Smooth muscle cell (in vitro differentiated cells): ENCODE results near the gene OMA1. TPM values are rescaled to one million over a fixed set of nuclear protein-coding genes. Genes with fewer than 3 reads are reported as not detected.

Experiments used
- DNase-seq: peaks from one replicate; lab custom pipeline; 2025; ENCODE audit not compliant: unreplicated experiment; lab: John Stamatoyannopoulos, UW
- H2AFZ ChIP-seq: fragments of 200-600 bp; sonication (generic); 2 replicates; pipeline ENCODE4 v1.6.0; 2016; ENCODE audit warnings: antibody characterized with exemption, low read depth, mild to moderate bottlenecking
- H3F3A ChIP-seq: fragments of 200-600 bp; sonication (generic); 2 replicates; pipeline ENCODE4 v1.6.0; 2017; ENCODE audit warnings: antibody characterized with exemption, low read depth
- H3K27ac ChIP-seq: fragments of 200-600 bp; sonication (generic); 2 replicates; pipeline ENCODE4 v1.5.1; 2016; ENCODE audit warnings: low read depth, mild to moderate bottlenecking
- H3K27me3 ChIP-seq: fragments of 200-600 bp; sonication (generic); 2 replicates; pipeline ENCODE4 v1.6.1; 2016; ENCODE audit warnings: low read depth, mild to moderate bottlenecking
- H3K36me3 ChIP-seq: fragments of 200-600 bp; sonication (generic); 2 replicates; pipeline ENCODE4 v1.5.1; 2016; ENCODE audit warnings: low read depth
- H3K4me1 ChIP-seq: fragments of 200-600 bp; sonication (generic); 2 replicates; pipeline ENCODE4 v1.5.1; 2016; ENCODE audit warnings: low read depth
- H3K4me2 ChIP-seq: fragments of 200-600 bp; sonication (generic); 2 replicates; pipeline ENCODE4 v1.6.0; 2016; ENCODE audit warnings: mild to moderate bottlenecking
- H3K4me3 ChIP-seq: fragments of 200-600 bp; sonication (generic); 2 replicates; pipeline ENCODE4 v1.5.1; 2016; ENCODE audit warnings: mild to moderate bottlenecking
- H3K79me2 ChIP-seq: fragments of 200-600 bp; sonication (generic); 2 replicates; pipeline ENCODE4 v1.6.0; 2016; ENCODE audit warnings: low read depth, mild to moderate bottlenecking
- H3K9ac ChIP-seq: fragments of 200-600 bp; sonication (generic); 2 replicates; pipeline ENCODE4 v1.6.0; 2016; ENCODE audit warnings: low read depth
- H3K9me3 ChIP-seq: fragments of 200-600 bp; sonication (generic); replicated peaks from 2 replicates; pipeline ENCODE4 v1.5.1; 2016; ENCODE audit warnings: low read depth
- H4K20me1 ChIP-seq: fragments of 200-600 bp; sonication (generic); 2 replicates; pipeline ENCODE4 v1.6.0; 2016; ENCODE audit warnings: low read depth
- WGBS: methylation state at CpG from one replicate; pipeline ENCODE4 v1.1.7; 2016; ENCODE audit warnings: low lambda C conversion rate; 5-methylcytosine and 5-hydroxymethylcytosine counted together
- polyA plus RNA-seq: library from polyadenylated mRNA; unstranded; fragments of >200 nt; fragmentation: Nextera tagmentation; extraction: Ambion mirVana; gene quantifications from 2 replicates; pipeline ENCODE4 v1.2.1, GENCODE V29; 2016
- total RNA-seq: library from RNA; depleted of rRNA; stranded (reverse); fragments of >200 nt; gene quantifications from 2 replicates; pipeline ENCODE4 v1.2.3, GENCODE V29; 2014
- TF ChIP-seq, protein P1 (sequence below): fragments of 200-600 bp; sonication (generic); IDR thresholded peaks from 2 replicates; pipeline ENCODE4 v1.5.1; 2017; ENCODE audit warnings: borderline replicate concordance, mild to moderate bottlenecking, antibody characterized with exemption; ENCODE audit not compliant: insufficient read depth, poor library complexity, severe bottlenecking

The OMA1 gene
- total and polyA plus RNA-seq, 2 experiments from 2014 or later: 4.4 to 12.5 TPM

GRCh38 chr1:58481962-58482361 is 64.6 kb downstream of the OMA1 start:
- Histone ChIP-seq H3K4me1 (no peaks in the 10 kb centered on the region), H3K4me3 (no peak overlapping the region), H3K9me3 (no peaks in the 10 kb centered on the region), H3K79me2 (no peaks in the 10 kb centered on the region), H3K27me3 (no peaks in the 10 kb centered on the region), H4K20me1 (no peaks in the 10 kb centered on the region), H3K4me2 (no peak overlapping the region), H3K27ac (no peak overlapping the region), H3F3A (no peaks in the 10 kb centered on the region), H3K36me3 (no peaks in the 10 kb centered on the region), H2AFZ (no peak overlapping the region), H3K9ac (no peak overlapping the region)
- DNase-seq: no peak
- TF ChIP-seq, protein P1, sequence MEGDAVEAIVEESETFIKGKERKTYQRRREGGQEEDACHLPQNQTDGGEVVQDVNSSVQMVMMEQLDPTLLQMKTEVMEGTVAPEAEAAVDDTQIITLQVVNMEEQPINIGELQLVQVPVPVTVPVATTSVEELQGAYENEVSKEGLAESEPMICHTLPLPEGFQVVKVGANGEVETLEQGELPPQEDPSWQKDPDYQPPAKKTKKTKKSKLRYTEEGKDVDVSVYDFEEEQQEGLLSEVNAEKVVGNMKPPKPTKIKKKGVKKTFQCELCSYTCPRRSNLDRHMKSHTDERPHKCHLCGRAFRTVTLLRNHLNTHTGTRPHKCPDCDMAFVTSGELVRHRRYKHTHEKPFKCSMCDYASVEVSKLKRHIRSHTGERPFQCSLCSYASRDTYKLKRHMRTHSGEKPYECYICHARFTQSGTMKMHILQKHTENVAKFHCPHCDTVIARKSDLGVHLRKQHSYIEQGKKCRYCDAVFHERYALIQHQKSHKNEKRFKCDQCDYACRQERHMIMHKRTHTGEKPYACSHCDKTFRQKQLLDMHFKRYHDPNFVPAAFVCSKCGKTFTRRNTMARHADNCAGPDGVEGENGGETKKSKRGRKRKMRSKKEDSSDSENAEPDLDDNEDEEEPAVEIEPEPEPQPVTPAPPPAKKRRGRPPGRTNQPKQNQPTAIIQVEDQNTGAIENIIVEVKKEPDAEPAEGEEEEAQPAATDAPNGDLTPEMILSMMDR: no peak
- 94% methylated on average over 2 of the region's 2 CpGs for WGBS

- no peaks in the 10 kb centered on the region for H3K36me3 ChIP-seq
- no peak overlapping the region for H3K27ac ChIP-seq
- 100% methylated on average over 2 of the region's 2 CpGs for WGBS
- H3F3A ChIP-seq: no peaks in the 10 kb centered on the region
- no peak overlapping the region for H2AFZ ChIP-seq
- DNase-seq: no peak
- no peak overlapping the region for H3K4me3 ChIP-seq
- no peaks in the 10 kb centered on the region for H3K79me2 ChIP-seq
- no peaks in the 10 kb centered on the region for H3K4me1 ChIP-seq
- H4K20me1 ChIP-seq: no peaks in the 10 kb centered on the region
- no peak overlapping the region for H3K4me2 ChIP-seq
- H3K9ac ChIP-seq: no peak overlapping the region
- H3K9me3 ChIP-seq: no peaks in the 10 kb centered on the region
- no peaks in the 10 kb centered on the region for H3K27me3 ChIP-seq
- TF ChIP-seq, protein P1: no peak
These were observed 66.3 kb downstream of the OMA1 start for GRCh38 chr1:58480191-58480590.

DNA sequence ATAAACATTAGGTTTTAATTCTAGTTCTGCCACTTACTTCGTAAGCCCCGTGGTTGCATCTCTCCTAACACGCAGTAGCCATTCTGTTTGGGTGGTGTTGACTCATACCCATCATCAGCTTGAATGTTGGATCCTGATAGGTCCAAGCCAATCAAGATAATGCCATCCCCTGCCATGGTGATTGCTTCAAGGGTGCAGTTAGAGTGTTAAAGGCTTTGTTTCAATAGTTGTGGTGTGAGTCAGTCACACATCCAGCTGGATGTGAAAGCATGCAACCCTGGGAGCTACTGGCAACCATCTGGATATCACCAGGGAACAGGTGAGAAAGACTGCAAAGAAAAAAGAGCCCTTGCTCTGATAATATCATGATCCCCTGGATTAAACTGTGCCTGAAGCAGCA is 69.1 kb downstream of the OMA1 start:
- Histone ChIP-seq H3K36me3 (no peaks in the 10 kb centered on the region), H3K9me3 (no peaks in the 10 kb centered on the region), H2AFZ (no peak overlapping the region), H3K4me1 (no peaks in the 10 kb centered on the region), H3K27ac (no peak overlapping the region), H3K4me2 (no peak overlapping the region), H3K9ac (no peak overlapping the region), H4K20me1 (no peaks in the 10 kb centered on the region), H3K79me2 (no peaks in the 10 kb centered on the region), H3F3A (no peaks in the 10 kb centered on the region), H3K27me3 (no peaks in the 10 kb centered on the region), H3K4me3 (no peak overlapping the region)
- 64% methylated on average over 3 of the region's 3 CpGs for WGBS
- TF ChIP-seq, protein P1: no peak
- no peak for DNase-seq

GRCh38 chr1:58476179-58476578 is 70.3 kb downstream of the OMA1 start:
- Histone ChIP-seq H3K9me3 (no peaks in the 10 kb centered on the region), H3K4me1 (no peaks in the 10 kb centered on the region), H3K4me3 (no peak overlapping the region), H3K27ac (no peak overlapping the region), H3K79me2 (no peaks in the 10 kb centered on the region), H3K27me3 (no peaks in the 10 kb centered on the region), H4K20me1 (no peaks in the 10 kb centered on the region), H2AFZ (no peak overlapping the region), H3F3A (no peaks in the 10 kb centered on the region), H3K9ac (no peak overlapping the region), H3K4me2 (no peak overlapping the region), H3K36me3 (no peaks in the 10 kb centered on the region)
- TF ChIP-seq, protein P1: no peak
- DNase-seq: no peak
- 100% methylated on average over 3 of the region's 3 CpGs for WGBS
